ENCODE results near the gene TMEM86B.

The TMEM86B gene

GRCh38 chr19:55216461-55217198 is 11.9 kb downstream of the TMEM86B start (continued):
- peak; percentile 69; the same call in 1 of the 2 replicates for TF ChIP-seq ZNF449 (tag by site-specific recombination; IDR thresholded peaks at IDR 0.05)
- TF ChIP-seq REST (tag by site-specific recombination; IDR thresholded peaks at IDR 0.05), result peak; percentile 99
- peak; percentile 91 for TF ChIP-seq ZNF600 (tag by site-specific recombination; IDR thresholded peaks at IDR 0.05)
- TF ChIP-seq ZNF692 (tag by site-specific recombination; IDR thresholded peaks at IDR 0.05), result peak; percentile 90
- TF ChIP-seq ZNF239 (tag by site-specific recombination; IDR thresholded peaks at IDR 0.05), result no peak
- peak; percentile 91 for TF ChIP-seq HOXD13 (CRISPR knock-in tag; IDR thresholded peaks at IDR 0.05; ENCODE audit: borderline replicate concordance)
- peak; percentile 73; the same call in 1 of the 2 replicates for TF ChIP-seq ZNF341 (tag by site-specific recombination; IDR thresholded peaks at IDR 0.05; ENCODE audit: low read depth)
- TF ChIP-seq SP7 (tag by site-specific recombination; IDR thresholded peaks at IDR 0.05), result peak; percentile 93
- TF ChIP-seq ZNF560 (tag by site-specific recombination; IDR thresholded peaks at IDR 0.05; ENCODE audit: borderline replicate concordance), result no peak
- no peak for TF ChIP-seq ZNF555 (tag by site-specific recombination; conservative IDR thresholded peaks at IDR 0.05)
- no peak for TF ChIP-seq ZNF768 (tag by site-specific recombination; IDR thresholded peaks at IDR 0.05)
- no peak for TF ChIP-seq SETDB1 (IDR thresholded peaks at IDR 0.05; ENCODE audit: insufficient read length, low read length)
- no peak for TF ChIP-seq PRDM2 (tag by site-specific recombination; IDR thresholded peaks at IDR 0.05; ENCODE audit: borderline replicate concordance)
- no peak for TF ChIP-seq ZNF704 (tag by site-specific recombination; IDR thresholded peaks at IDR 0.05)
- TF ChIP-seq ZNF2 (tag by site-specific recombination; IDR thresholded peaks at IDR 0.05), result peak; percentile 81
- TF ChIP-seq ZNF776 (tag by site-specific recombination; IDR thresholded peaks at IDR 0.05; ENCODE audit: borderline replicate concordance), result no peak
- peak; percentile 91 for TF ChIP-seq KLF17 (tag by site-specific recombination; IDR thresholded peaks at IDR 0.05)
- TF ChIP-seq ZNF223 (tag by site-specific recombination; IDR thresholded peaks at IDR 0.05), result no peak; the same call in 1 of the 2 replicates
- TF ChIP-seq ZSCAN5A (tag by site-specific recombination; IDR thresholded peaks at IDR 0.05), result no peak
- no peak; the same call in 1 of the 2 replicates for TF ChIP-seq MZF1 (tag by site-specific recombination; IDR thresholded peaks at IDR 0.05; ENCODE audit: borderline replicate concordance)
- peak; percentile 66 for TF ChIP-seq ZNF394 (tag by site-specific recombination; IDR thresholded peaks at IDR 0.05; ENCODE audit: borderline replicate concordance)
